Astrocyte (in vitro differentiated cells and primary cell): ENCODE data around the gene TIMMDC1. TPM values are rescaled to one million over a fixed set of nuclear protein-coding genes. Genes with fewer than 3 reads are reported as not detected.

Source experiments
- DNase-seq: peaks from one replicate; pipeline ENCODE4 v3.0.0-alpha.2; 2010; ENCODE audit warnings: low read depth
- FAIRE-seq: peaks from 2 replicates; lab custom pipeline; 2011; peaks lifted over from hg19 to GRCh38; lab: Jason Lieb, UNC
- H2AFZ ChIP-seq: 2 replicates; pipeline ENCODE4 v1.6.0; 2012; ENCODE audit warnings: low read depth, low read length, inconsistent platforms
- H3K27ac ChIP-seq: 2 replicates; pipeline ENCODE4 v1.5.1; 2011; ENCODE audit warnings: low read depth, low read length, inconsistent platforms
- H3K27me3 ChIP-seq: 2 replicates; pipeline ENCODE4 v1.6.0; 2011; ENCODE audit warnings: low read length, inconsistent platforms; ENCODE audit not compliant: insufficient read depth
- H3K36me3 ChIP-seq: 2 replicates; pipeline ENCODE4 v1.5.1; 2011; ENCODE audit warnings: low read length, inconsistent platforms; ENCODE audit not compliant: insufficient read depth
- H3K4me1 ChIP-seq: 2 replicates; pipeline ENCODE4 v1.5.1; 2011; ENCODE audit warnings: low read length, inconsistent platforms; ENCODE audit not compliant: insufficient read depth
- H3K4me2 ChIP-seq: 2 replicates; pipeline ENCODE4 v1.6.0; 2012; ENCODE audit warnings: low read length, inconsistent platforms
- H3K4me3 ChIP-seq: 2 replicates; pipeline ENCODE4 v1.5.1; 2011; ENCODE audit warnings: low read depth, mild to moderate bottlenecking, low read length, inconsistent platforms; ENCODE audit not compliant: insufficient read depth
- H3K79me2 ChIP-seq: 2 replicates; pipeline ENCODE4 v1.6.0; 2012; ENCODE audit warnings: mild to moderate bottlenecking, low read length, inconsistent platforms; ENCODE audit not compliant: insufficient read depth
- H3K9ac ChIP-seq: 2 replicates; pipeline ENCODE4 v1.6.0; 2012; ENCODE audit warnings: mild to moderate bottlenecking, low read length, inconsistent platforms
- H3K9me3 ChIP-seq: 2 replicates; pipeline ENCODE4 v1.5.1; 2012; ENCODE audit warnings: low read depth, mild to moderate bottlenecking, low read length, inconsistent platforms; ENCODE audit not compliant: insufficient read depth
- H4K20me1 ChIP-seq: 2 replicates; pipeline ENCODE4 v1.6.0; 2012; ENCODE audit warnings: low read length, inconsistent platforms; ENCODE audit not compliant: insufficient read depth
- H3K27ac Mint-ChIP-seq: one replicate; pipeline ENCODE4 v1.8.0; 2021; ENCODE audit warnings: mild to moderate bottlenecking, mixed read lengths; ENCODE audit not compliant: unreplicated experiment
- H3K27me3 Mint-ChIP-seq: one replicate; pipeline ENCODE4 v1.8.0; 2021; ENCODE audit warnings: low read depth, mixed read lengths; ENCODE audit not compliant: unreplicated experiment
- H3K36me3 Mint-ChIP-seq: one replicate; pipeline ENCODE4 v1.8.0; 2021; ENCODE audit warnings: low read depth, mixed read lengths; ENCODE audit not compliant: unreplicated experiment
- H3K4me1 Mint-ChIP-seq: one replicate; pipeline ENCODE4 v1.8.0; 2021; ENCODE audit warnings: low read depth, mixed read lengths; ENCODE audit not compliant: unreplicated experiment
- H3K4me3 Mint-ChIP-seq: one replicate; pipeline ENCODE4 v1.8.0; 2021; ENCODE audit warnings: mild to moderate bottlenecking, moderate library complexity, mixed read lengths; ENCODE audit not compliant: unreplicated experiment
- H3K9me3 Mint-ChIP-seq: one replicate; pipeline ENCODE4 v1.8.0; 2021; ENCODE audit warnings: mild to moderate bottlenecking, mixed read lengths; ENCODE audit not compliant: unreplicated experiment
- EZH2 ChIP-seq: IDR thresholded peaks from 2 replicates; pipeline ENCODE4 v1.6.1; 2012; ENCODE audit warnings: mild to moderate bottlenecking, low read length, inconsistent platforms; ENCODE audit not compliant: insufficient read depth
- total RNA-seq: library from RNA; stranded (reverse); gene quantifications from 2 replicates; pipeline ENCODE4 v1.2.1, GENCODE V29; 2021
- TF ChIP-seq, protein P1 (sequence below): IDR thresholded peaks from 2 replicates; pipeline ENCODE4 v1.5.1; 2011; ENCODE audit warnings: low read depth, mild to moderate bottlenecking, inconsistent platforms, low read length, moderate library complexity; ENCODE audit not compliant: insufficient read depth

Gene TIMMDC1
- total RNA-seq, 1 donor from 2014 or later, result 109 TPM

DNA sequence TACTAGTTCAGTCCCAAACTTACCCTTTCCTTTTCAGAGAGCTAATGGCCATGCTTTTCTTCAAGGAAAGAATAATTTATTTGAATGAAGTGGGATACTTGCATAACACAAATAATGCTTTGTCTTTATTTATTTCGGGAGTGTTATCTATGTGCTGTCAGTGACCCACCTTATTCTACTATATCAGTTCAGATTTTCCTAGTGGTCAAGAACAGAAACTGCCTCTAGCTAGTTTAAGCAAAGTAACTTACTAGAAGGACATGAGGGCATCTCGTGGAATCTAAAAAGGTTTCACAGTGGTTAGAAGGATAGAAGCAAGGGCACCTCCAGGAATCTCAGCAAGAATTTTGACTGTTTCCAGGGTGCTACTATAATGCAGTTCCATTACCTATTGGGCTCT is 3.8 kb upstream of the TIMMDC1 start:
- Mint-ChIP-seq H3K27me3 (no peaks in the 10 kb centered on the region), H3K9me3 (peaks cover 2% of the 10 kb centered on the region), H3K27ac (no peak overlapping the region), H3K36me3 (peaks cover 9% of the 10 kb centered on the region), H3K4me1 (peaks cover 1% of the 10 kb centered on the region), H3K4me3 (no peak overlapping the region)
- Histone ChIP-seq H3K9me3 (no peaks in the 10 kb centered on the region), H3K36me3 (peaks cover 5% of the 10 kb centered on the region), H3K4me1 (peaks cover 10% of the 10 kb centered on the region), H3K4me3 (no peak overlapping the region), H3K9ac (no peak overlapping the region), H3K79me2 (peaks cover 15% of the 10 kb centered on the region), H3K4me2 (no peak overlapping the region), H3K27ac (no peak overlapping the region), H4K20me1 (no peaks in the 10 kb centered on the region), H3K27me3 (no peaks in the 10 kb centered on the region), H2AFZ (no peak overlapping the region)
- TF ChIP-seq, protein P1, sequence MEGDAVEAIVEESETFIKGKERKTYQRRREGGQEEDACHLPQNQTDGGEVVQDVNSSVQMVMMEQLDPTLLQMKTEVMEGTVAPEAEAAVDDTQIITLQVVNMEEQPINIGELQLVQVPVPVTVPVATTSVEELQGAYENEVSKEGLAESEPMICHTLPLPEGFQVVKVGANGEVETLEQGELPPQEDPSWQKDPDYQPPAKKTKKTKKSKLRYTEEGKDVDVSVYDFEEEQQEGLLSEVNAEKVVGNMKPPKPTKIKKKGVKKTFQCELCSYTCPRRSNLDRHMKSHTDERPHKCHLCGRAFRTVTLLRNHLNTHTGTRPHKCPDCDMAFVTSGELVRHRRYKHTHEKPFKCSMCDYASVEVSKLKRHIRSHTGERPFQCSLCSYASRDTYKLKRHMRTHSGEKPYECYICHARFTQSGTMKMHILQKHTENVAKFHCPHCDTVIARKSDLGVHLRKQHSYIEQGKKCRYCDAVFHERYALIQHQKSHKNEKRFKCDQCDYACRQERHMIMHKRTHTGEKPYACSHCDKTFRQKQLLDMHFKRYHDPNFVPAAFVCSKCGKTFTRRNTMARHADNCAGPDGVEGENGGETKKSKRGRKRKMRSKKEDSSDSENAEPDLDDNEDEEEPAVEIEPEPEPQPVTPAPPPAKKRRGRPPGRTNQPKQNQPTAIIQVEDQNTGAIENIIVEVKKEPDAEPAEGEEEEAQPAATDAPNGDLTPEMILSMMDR, result no peak
- TF ChIP-seq EZH2, result no peak
- no peak for DNase-seq
- FAIRE-seq, result no peak

DNA sequence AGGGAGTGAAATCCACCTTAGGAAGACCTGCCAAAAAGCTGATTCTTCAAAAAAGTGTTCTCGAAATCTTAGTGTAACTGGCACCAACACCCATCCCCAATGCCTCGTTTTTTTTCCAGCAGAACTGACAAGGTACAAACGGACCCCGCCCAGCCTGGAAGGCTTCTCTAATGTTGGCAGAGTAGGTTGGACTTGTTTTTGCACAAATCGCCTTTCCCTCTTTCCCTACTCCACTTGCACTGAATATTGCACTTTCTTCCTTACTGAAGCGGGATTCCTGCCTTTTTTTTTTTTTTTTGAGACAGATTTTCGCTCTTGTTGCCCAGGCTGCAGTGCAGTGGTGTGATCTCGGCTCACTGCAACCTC is 544 bp upstream of the TIMMDC1 start:
- Mint-ChIP-seq H3K27ac (peak overlapping the region; percentile 99), H3K9me3 (peaks cover under 1% of the 10 kb centered on the region), H3K36me3 (peaks cover 3% of the 10 kb centered on the region), H3K27me3 (no peaks in the 10 kb centered on the region), H3K4me3 (peak overlapping the region; percentile 98), H3K4me1 (peaks cover 12% of the 10 kb centered on the region)
- peak; percentile 22 for DNase-seq
- TF ChIP-seq EZH2, result no peak
- peak overlapping the region; percentile 94 for H3K4me2 ChIP-seq
- no peak for FAIRE-seq
- peaks cover 40% of the 10 kb centered on the region for H3K79me2 ChIP-seq
- no peaks in the 10 kb centered on the region for H3K27me3 ChIP-seq
- H2AFZ ChIP-seq, result peak overlapping the region; percentile 91
- no peaks in the 10 kb centered on the region for H3K9me3 ChIP-seq
- peak overlapping the region; percentile 97 for H3K4me3 ChIP-seq
- peak overlapping the region; percentile 91 for H3K27ac ChIP-seq
- H3K9ac ChIP-seq, result peak overlapping the region; percentile 96
- H3K36me3 ChIP-seq, result no peaks in the 10 kb centered on the region
- H3K4me1 ChIP-seq, result peaks cover 16% of the 10 kb centered on the region
- H4K20me1 ChIP-seq, result no peaks in the 10 kb centered on the region

DNA sequence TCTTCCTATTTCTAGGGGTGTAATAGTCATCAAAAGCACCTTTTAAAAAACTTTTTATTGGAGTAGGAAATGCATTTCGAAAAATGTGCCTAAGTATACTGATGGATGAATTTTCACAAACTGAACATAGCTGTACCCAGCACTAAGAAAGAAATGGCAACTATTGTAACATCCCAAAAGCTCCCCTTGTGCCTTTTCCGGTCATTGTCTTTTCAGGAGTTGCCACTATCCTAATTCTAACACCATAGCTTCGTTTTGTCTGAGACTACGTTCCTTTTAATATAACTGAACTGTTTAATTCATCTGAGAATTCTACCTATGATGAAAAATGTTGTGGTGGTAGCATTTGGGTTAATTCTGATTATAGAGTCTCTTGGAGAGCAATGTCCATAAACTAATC is 1.9 kb downstream of the TIMMDC1 start:
- no peak overlapping the region for H3K27ac Mint-ChIP-seq
- peak overlapping the region; percentile 94 for H3K4me2 ChIP-seq
- no peak for TF ChIP-seq EZH2
- TF ChIP-seq, protein P1, result no peak

More for the DNA sequence above, 1.9 kb downstream of the TIMMDC1 start:
- Histone ChIP-seq H3K4me1 (peaks cover 16% of the 10 kb centered on the region), H3K4me3 (peak overlapping the region; percentile 38), H3K9ac (peak overlapping the region; percentile 33), H4K20me1 (no peaks in the 10 kb centered on the region), H3K27ac (no peak overlapping the region), H3K36me3 (peaks cover 5% of the 10 kb centered on the region), H3K79me2 (peaks cover 46% of the 10 kb centered on the region), H3K27me3 (no peaks in the 10 kb centered on the region), H2AFZ (no peak overlapping the region), H3K9me3 (no peaks in the 10 kb centered on the region)
- H3K9me3 Mint-ChIP-seq, result no peaks in the 10 kb centered on the region
- DNase-seq (no peak), FAIRE-seq (no peak)
- H3K4me3 Mint-ChIP-seq, result peak overlapping the region; percentile 15
- no peaks in the 10 kb centered on the region for H3K27me3 Mint-ChIP-seq
- peaks cover 12% of the 10 kb centered on the region for H3K4me1 Mint-ChIP-seq
- H3K36me3 Mint-ChIP-seq, result peaks cover 6% of the 10 kb centered on the region
